Measurements from ENCODE around the gene RASGEF1C.

Gene RASGEF1C

GRCh38 chr5:180079702-180080466 is 129.1 kb downstream of the RASGEF1C start:
- Mint-ChIP-seq H3K27me3 (peaks cover 44% of the 10 kb centered on the region), H3K4me3 (peak overlapping the region; percentile 67), H3K36me3 (ENCODE audit: low read depth) (no peaks in the 10 kb centered on the region), H3K4me1 (ENCODE audit: low read depth) (peaks cover 11% of the 10 kb centered on the region), H3K27ac (no peak overlapping the region), H3K9me3 (no peaks in the 10 kb centered on the region)

GRCh38 chr5:180078348-180078747 is 130.7 kb downstream of the RASGEF1C start:
- no peak overlapping the region for H3K4me3 Mint-ChIP-seq
- peaks cover 34% of the 10 kb centered on the region for H3K27me3 Mint-ChIP-seq

DNA sequence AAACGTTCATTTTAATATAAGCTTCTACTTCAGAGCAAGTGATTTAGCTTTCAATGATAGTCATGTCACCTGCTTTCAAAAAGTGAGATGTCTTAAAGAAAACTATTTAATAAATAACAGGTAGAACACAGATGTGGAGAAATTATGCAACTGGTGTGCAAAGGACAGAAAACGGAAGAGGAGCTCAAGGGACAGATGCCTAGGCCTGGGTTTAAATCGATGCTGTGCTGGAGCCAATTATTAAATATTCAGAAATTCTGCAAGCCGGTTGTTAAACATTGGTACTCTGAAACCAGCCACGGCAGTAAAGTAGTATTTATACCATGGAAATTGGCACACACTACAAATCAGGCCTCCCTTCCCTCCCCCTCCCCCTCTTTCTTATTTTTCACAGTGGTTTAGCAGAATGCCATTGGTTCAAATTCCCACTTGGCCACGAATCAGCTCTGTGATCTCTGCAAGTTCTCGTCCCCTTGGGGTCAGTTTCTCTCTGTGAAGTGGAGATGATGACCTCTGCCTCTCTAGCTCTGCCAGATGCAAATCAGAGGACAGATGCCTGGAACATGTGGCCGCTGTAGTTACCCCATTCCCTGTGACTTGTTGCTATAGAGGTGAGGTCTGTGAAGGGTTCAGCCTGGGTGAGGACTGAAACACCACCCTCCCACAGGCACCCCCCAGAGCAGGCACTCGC is 131.3 kb downstream of the RASGEF1C start:
- Mint-ChIP-seq H3K27me3 (peaks cover 30% of the 10 kb centered on the region), H3K9me3 (peaks cover 3% of the 10 kb centered on the region), H3K36me3 (ENCODE audit: low read depth) (no peaks in the 10 kb centered on the region), H3K27ac (peak overlapping the region; percentile 9), H3K4me1 (ENCODE audit: low read depth) (peaks cover 8% of the 10 kb centered on the region), H3K4me3 (no peak overlapping the region)

More at GRCh38 chr5:180078348-180078747, 130.7 kb downstream of the RASGEF1C start:
- Mint-ChIP-seq H3K4me1 (ENCODE audit: low read depth) (peaks cover 8% of the 10 kb centered on the region), H3K27ac (no peak overlapping the region), H3K9me3 (no peaks in the 10 kb centered on the region), H3K36me3 (ENCODE audit: low read depth) (no peaks in the 10 kb centered on the region)

- H3K36me3 Mint-ChIP-seq (ENCODE audit: low read depth), result no peaks in the 10 kb centered on the region
- peaks cover 3% of the 10 kb centered on the region for H3K9me3 Mint-ChIP-seq
- peaks cover 17% of the 10 kb centered on the region for H3K27me3 Mint-ChIP-seq
- no peak overlapping the region for H3K27ac Mint-ChIP-seq
- no peak overlapping the region for H3K4me3 Mint-ChIP-seq
- peaks cover 16% of the 10 kb centered on the region for H3K4me1 Mint-ChIP-seq (ENCODE audit: low read depth)
These were observed 133.3 kb downstream of the RASGEF1C start for GRCh38 chr5:180075703-180076102.

GRCh38 chr5:180074462-180074861 is 134.5 kb downstream of the RASGEF1C start:
- Mint-ChIP-seq H3K36me3 (ENCODE audit: low read depth) (no peaks in the 10 kb centered on the region), H3K4me1 (ENCODE audit: low read depth) (peaks cover 22% of the 10 kb centered on the region), H3K27me3 (peaks cover 7% of the 10 kb centered on the region), H3K9me3 (peaks cover 3% of the 10 kb centered on the region), H3K27ac (no peak overlapping the region), H3K4me3 (no peak overlapping the region)

- Mint-ChIP-seq H3K4me1 (ENCODE audit: low read depth) (peaks cover 24% of the 10 kb centered on the region), H3K27me3 (no peaks in the 10 kb centered on the region), H3K27ac (no peak overlapping the region), H3K4me3 (peak overlapping the region; percentile 59), H3K36me3 (ENCODE audit: low read depth) (no peaks in the 10 kb centered on the region), H3K9me3 (peaks cover 3% of the 10 kb centered on the region)
These were observed 136.5 kb downstream of the RASGEF1C start for GRCh38 chr5:180072556-180072955.

GRCh38 chr5:180072256-180072548 is 136.8 kb downstream of the RASGEF1C start:
- Mint-ChIP-seq H3K27me3 (no peaks in the 10 kb centered on the region), H3K9me3 (peaks cover 3% of the 10 kb centered on the region), H3K4me1 (ENCODE audit: low read depth) (peaks cover 24% of the 10 kb centered on the region), H3K4me3 (peak overlapping the region; percentile 59), H3K27ac (no peak overlapping the region), H3K36me3 (ENCODE audit: low read depth) (no peaks in the 10 kb centered on the region)

- Mint-ChIP-seq H3K4me3 (peak within 1 kb of the TSS; percentile 88), H3K27ac (peak within 1 kb of the TSS; percentile 66), H3K36me3 (ENCODE audit: low read depth) (no peaks in the 10 kb centered on the region), H3K4me1 (ENCODE audit: low read depth) (peaks cover 24% of the 10 kb centered on the region), H3K9me3 (peaks cover 3% of the 10 kb centered on the region), H3K27me3 (no peaks in the 10 kb centered on the region)
These were observed 137.3 kb downstream of the RASGEF1C start, which contains the start of gene RNF130 for GRCh38 chr5:180071531-180072255. RNF130 (minus strand) TSS chr5:180071759; CDS start chr5:180071702, 57 bp downstream.

- peaks cover 24% of the 10 kb centered on the region for H3K4me1 Mint-ChIP-seq (ENCODE audit: low read depth)
- H3K27ac Mint-ChIP-seq, result peak overlapping the region; percentile 66
These were observed 138.1 kb downstream of the RASGEF1C start for GRCh38 chr5:180070756-180071530.

DNA sequence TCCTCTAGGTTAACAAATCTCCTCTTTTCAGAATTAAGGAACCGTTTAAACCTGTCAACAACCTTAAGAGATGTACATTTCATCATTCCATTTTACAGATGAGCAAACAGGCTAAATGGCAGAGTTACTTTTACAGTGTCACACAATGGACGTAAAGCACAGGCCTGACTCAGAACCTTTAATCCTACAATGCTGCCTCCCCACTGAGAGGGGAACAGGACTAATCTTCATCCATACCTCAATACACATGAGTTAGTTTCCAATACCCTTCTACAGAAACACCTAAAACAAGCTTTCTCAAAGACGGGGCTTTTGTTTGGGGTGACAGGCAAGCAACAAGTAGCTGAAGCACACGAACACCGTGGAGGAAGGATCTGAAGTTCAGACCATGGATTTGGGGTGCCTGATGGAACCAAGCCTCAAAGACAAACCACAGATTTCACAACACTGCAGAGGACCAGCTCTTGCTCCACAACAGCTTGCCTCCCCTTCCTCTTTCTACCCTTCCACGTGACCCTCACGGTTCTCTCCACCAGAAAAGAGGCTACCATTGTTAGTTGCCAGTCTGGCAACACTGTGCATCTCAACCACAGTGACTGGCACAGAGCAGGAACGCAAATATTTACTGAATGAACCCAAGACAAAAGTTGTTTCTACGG is 139.3 kb downstream of the RASGEF1C start:
- H3K27me3 Mint-ChIP-seq, result no peaks in the 10 kb centered on the region

More at GRCh38 chr5:180070756-180071530, 138.1 kb downstream of the RASGEF1C start:
- H3K27me3 Mint-ChIP-seq, result no peaks in the 10 kb centered on the region
- H3K4me3 Mint-ChIP-seq, result peak overlapping the region; percentile 88
- H3K36me3 Mint-ChIP-seq (ENCODE audit: low read depth), result no peaks in the 10 kb centered on the region
- H3K9me3 Mint-ChIP-seq, result peaks cover 3% of the 10 kb centered on the region

DNA sequence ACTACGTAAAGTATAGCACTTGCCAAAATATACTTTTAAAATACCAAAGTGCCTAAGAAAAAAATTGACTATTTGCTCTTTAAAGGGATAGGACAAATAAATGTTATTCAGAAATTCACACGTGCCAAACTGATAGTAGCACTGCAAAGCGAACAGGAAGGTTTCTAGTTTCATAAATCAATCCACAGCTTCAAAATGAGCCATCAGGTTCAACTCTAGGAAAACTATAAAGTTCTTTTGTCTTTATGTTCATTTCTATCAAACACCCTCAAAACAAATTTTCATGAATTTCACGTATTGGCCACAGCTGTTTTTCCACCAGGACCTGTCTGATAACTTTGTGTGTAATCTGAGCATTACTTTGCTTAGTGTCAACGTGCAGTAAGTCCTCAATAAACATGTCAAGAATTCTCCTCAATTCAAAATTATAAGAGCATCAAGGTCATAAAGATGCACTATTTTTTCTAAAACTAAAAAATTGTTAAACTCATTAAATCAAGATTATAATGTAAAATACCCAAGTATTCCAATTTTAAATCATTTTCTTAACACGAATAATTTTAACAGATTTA is 140.4 kb downstream of the RASGEF1C start:
- Mint-ChIP-seq H3K4me3 (no peak overlapping the region), H3K9me3 (peaks cover 3% of the 10 kb centered on the region), H3K4me1 (ENCODE audit: low read depth) (peaks cover 24% of the 10 kb centered on the region), H3K36me3 (ENCODE audit: low read depth) (no peaks in the 10 kb centered on the region), H3K27ac (no peak overlapping the region), H3K27me3 (no peaks in the 10 kb centered on the region)

More for the DNA sequence above, 139.3 kb downstream of the RASGEF1C start:
- Mint-ChIP-seq H3K4me1 (ENCODE audit: low read depth) (peaks cover 24% of the 10 kb centered on the region), H3K27ac (peak overlapping the region; percentile 22), H3K9me3 (peaks cover 3% of the 10 kb centered on the region), H3K4me3 (peak overlapping the region; percentile 88), H3K36me3 (ENCODE audit: low read depth) (no peaks in the 10 kb centered on the region)

- no peaks in the 10 kb centered on the region for H3K36me3 Mint-ChIP-seq (ENCODE audit: low read depth)
- no peaks in the 10 kb centered on the region for H3K27me3 Mint-ChIP-seq
- no peak overlapping the region for H3K27ac Mint-ChIP-seq
- H3K4me1 Mint-ChIP-seq (ENCODE audit: low read depth), result peaks cover 24% of the 10 kb centered on the region
- no peak overlapping the region for H3K4me3 Mint-ChIP-seq
- peaks cover 3% of the 10 kb centered on the region for H3K9me3 Mint-ChIP-seq
These were observed 141.0 kb downstream of the RASGEF1C start for GRCh38 chr5:180067986-180068385.

DNA sequence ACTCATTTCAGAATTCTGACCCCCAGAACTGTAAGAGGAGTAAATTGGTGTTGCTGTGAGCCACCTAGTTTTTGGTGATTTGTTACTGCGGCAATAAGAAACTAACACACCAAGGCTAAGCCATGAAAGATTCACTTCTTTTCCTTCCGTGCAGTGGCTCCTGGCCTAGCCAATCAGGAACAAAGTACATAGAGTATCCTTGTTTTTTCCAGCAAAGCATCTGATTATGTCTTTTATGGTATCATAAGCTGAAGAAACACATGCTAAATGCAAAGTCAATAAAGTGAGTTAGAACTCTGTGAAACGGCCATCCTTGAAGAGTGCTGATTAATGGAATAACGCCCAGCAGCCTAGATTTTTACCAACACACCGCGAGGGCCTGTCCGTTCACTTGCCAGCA is 148.8 kb downstream of the RASGEF1C start:
- Mint-ChIP-seq H3K36me3 (ENCODE audit: low read depth) (no peaks in the 10 kb centered on the region), H3K9me3 (no peaks in the 10 kb centered on the region), H3K4me1 (ENCODE audit: low read depth) (no peaks in the 10 kb centered on the region), H3K27me3 (no peaks in the 10 kb centered on the region), H3K4me3 (no peak overlapping the region), H3K27ac (no peak overlapping the region)

- Mint-ChIP-seq H3K4me1 (ENCODE audit: low read depth) (no peaks in the 10 kb centered on the region), H3K27ac (no peak overlapping the region), H3K9me3 (no peaks in the 10 kb centered on the region), H3K4me3 (no peak overlapping the region), H3K27me3 (no peaks in the 10 kb centered on the region), H3K36me3 (ENCODE audit: low read depth) (no peaks in the 10 kb centered on the region)
These were observed 149.7 kb downstream of the RASGEF1C start for GRCh38 chr5:180059326-180059725.
